Activated CD8-positive, alpha-beta memory T cell treated with anti-CD3 and anti-CD28 coated beads for 1 hour (primary cell): Measurements from ENCODE around the gene SLC49A4.
A peak's percentile ranks its signal among the peaks of the same experiment; 100 is the strongest.

Source experiments
- DNase-seq, 2 donors: peaks; one replicate each; pipeline ENCODE4 v3.0.0-alpha.2; 2020; ENCODE audit warnings: low read depth in 1 of 2; ENCODE audit errors: extremely low read depth in 1 of 2

Gene SLC49A4

GRCh38 chr3:122784436-122784835, 10.4 kb upstream of the SLC49A4 start:
- no peak for DNase-seq

GRCh38 chr3:122785231-122785630, 9.6 kb upstream of the SLC49A4 start:
- DNase-seq, result no peak

GRCh38 chr3:122786066-122786465, 8.8 kb upstream of the SLC49A4 start:
- no peak for DNase-seq

GRCh38 chr3:122787872-122788271, 7.0 kb upstream of the SLC49A4 start:
- no peak for DNase-seq

GRCh38 chr3:122789585-122790273, 5.1 kb upstream of the SLC49A4 start:
- no peak for DNase-seq

GRCh38 chr3:122793568-122794416, 1.1 kb upstream of the SLC49A4 start, which contains the start of gene HSPBAP1:
HSPBAP1 (minus strand) TSS chr3:122793831; CDS start chr3:122793680, 151 bp downstream.
- peak; percentile 64 to 83 for DNase-seq

GRCh38 chr3:122794483-122794778, 438 bp upstream of the SLC49A4 start:
- DNase-seq, result no peak

GRCh38 chr3:122795674-122796195, 866 bp downstream of the SLC49A4 start:
- DNase-seq, result no peak

GRCh38 chr3:122797291-122797690, 2.4 kb downstream of the SLC49A4 start:
- DNase-seq, result no peak

- no peak for DNase-seq
Measured at GRCh38 chr3:122799322-122799721, 4.5 kb downstream of the SLC49A4 start.

GRCh38 chr3:122800031-122800430, 5.2 kb downstream of the SLC49A4 start:
- DNase-seq, result no peak

- no peak for DNase-seq
Measured at GRCh38 chr3:122800706-122801237, 5.9 kb downstream of the SLC49A4 start.

- no peak for DNase-seq
Measured at GRCh38 chr3:122802323-122802722, 7.5 kb downstream of the SLC49A4 start.

- no peak for DNase-seq
Measured at GRCh38 chr3:122803977-122804376, 9.1 kb downstream of the SLC49A4 start.

GRCh38 chr3:122810734-122811133, 15.9 kb downstream of the SLC49A4 start:
- DNase-seq, result no peak

- DNase-seq, result no peak
Measured at GRCh38 chr3:122816587-122816986, 21.7 kb downstream of the SLC49A4 start.

- DNase-seq, result no peak
Measured at GRCh38 chr3:122824465-122825381, 29.9 kb downstream of the SLC49A4 start.

GRCh38 chr3:122825460-122825859, 30.6 kb downstream of the SLC49A4 start:
- DNase-seq, result no peak

- DNase-seq, result no peak
Measured at GRCh38 chr3:122826278-122826677, 31.4 kb downstream of the SLC49A4 start.

- no peak for DNase-seq
Measured at GRCh38 chr3:122828281-122828680, 33.4 kb downstream of the SLC49A4 start.

GRCh38 chr3:122835590-122835989, 40.7 kb downstream of the SLC49A4 start:
- no peak for DNase-seq
